Measurements from ENCODE around the gene SFMBT2.

DNA sequence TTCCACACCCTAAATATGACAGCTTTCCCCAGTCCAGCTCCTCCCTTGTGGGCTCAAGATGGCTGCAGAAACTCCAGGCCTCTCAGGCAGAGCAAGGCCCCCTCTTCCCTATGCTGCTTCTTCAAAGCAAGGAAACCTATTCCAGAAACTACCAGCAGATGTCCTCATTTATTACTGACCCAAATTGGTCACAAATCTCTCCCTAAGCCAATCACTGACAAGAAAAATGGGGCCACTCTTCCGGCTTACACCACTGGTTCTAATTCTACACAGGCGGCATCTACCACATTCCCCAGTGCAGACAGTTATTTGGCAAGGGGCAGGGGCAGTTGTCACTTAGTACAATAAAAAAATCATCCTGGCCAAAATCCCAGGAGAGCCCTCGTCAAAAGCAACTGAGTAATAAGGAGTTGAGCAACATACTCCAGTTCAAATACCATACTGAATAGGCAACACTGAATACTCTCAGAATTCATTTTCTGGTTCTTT lies 150.4 kb downstream of the SFMBT2 start:
- no peak for TF ChIP-seq POLR2A (IDR thresholded peaks at IDR 0.05)
- TF ChIP-seq, protein P1, sequence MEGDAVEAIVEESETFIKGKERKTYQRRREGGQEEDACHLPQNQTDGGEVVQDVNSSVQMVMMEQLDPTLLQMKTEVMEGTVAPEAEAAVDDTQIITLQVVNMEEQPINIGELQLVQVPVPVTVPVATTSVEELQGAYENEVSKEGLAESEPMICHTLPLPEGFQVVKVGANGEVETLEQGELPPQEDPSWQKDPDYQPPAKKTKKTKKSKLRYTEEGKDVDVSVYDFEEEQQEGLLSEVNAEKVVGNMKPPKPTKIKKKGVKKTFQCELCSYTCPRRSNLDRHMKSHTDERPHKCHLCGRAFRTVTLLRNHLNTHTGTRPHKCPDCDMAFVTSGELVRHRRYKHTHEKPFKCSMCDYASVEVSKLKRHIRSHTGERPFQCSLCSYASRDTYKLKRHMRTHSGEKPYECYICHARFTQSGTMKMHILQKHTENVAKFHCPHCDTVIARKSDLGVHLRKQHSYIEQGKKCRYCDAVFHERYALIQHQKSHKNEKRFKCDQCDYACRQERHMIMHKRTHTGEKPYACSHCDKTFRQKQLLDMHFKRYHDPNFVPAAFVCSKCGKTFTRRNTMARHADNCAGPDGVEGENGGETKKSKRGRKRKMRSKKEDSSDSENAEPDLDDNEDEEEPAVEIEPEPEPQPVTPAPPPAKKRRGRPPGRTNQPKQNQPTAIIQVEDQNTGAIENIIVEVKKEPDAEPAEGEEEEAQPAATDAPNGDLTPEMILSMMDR (IDR thresholded peaks at IDR 0.05): peak; percentile 40 to 81 (median 73)
- TF ChIP-seq POLR2AphosphoS5 (IDR thresholded peaks at IDR 0.05): peak; percentile 92

Data from prostate gland (tissue), 2 donors.